ENCODE data around the gene FAM98C.

- no peak for TF ChIP-seq EZH2phosphoT487 (IDR thresholded peaks at IDR 0.05; ENCODE audit: insufficient read depth, low read depth)
- no peak for TF ChIP-seq EZH2 (IDR thresholded peaks at IDR 0.05; ENCODE audit: insufficient read depth, poor library complexity, severe bottlenecking)
These were observed 1.7 kb upstream of the FAM98C start for GRCh38 chr19:38401148-38401547.

All from GM23248 (cell line).